HepG2 (cell line): ENCODE measurements around the gene ENTHD1. TPM values are rescaled to one million over a fixed set of nuclear protein-coding genes. Genes with fewer than 3 reads are reported as not detected.

Experiments
- ATAC-seq: fragments of 200-7000 bp; cut with Tn5 transposase; 3 replicates; pipeline ENCODE4 v1.9.1; 2020; ENCODE audit warnings: mild to moderate bottlenecking, moderate library complexity
- BruUV-seq: library from RNA; stranded (reverse); fragments of 400-500 nt; replicated peaks from 2 replicates; lab custom pipeline; 2021; lab: Mats Ljungman, UMichigan
- CTCF ChIA-PET: fragments of 300-600 bp; formaldehyde crosslinking; extraction: SDS; loops from one replicate; lab custom pipeline; 2021; ENCODE audit warnings: low total read pairs, inconsistent platforms, low intra/inter-chr PET ratio; lab: Yijun Ruan, JAX
- POLR2A ChIA-PET: fragments of 350-600 bp; sonication (Branson Sonifier 250); formaldehyde crosslinking; loops from one replicate; lab custom pipeline; 2020; ENCODE audit warnings: antibody characterized with exemption, inconsistent platforms; lab: Yijun Ruan, JAX
- DNase-seq: peaks from one replicate; pipeline ENCODE4 v3.0.0-alpha.2; 2015; ENCODE audit warnings: low spot score
- FAIRE-seq: peaks from 3 replicates; lab custom pipeline; 2011; peaks lifted over from hg19 to GRCh38; lab: Jason Lieb, UNC
- H2AFZ ChIP-seq: one replicate; pipeline ENCODE4 v1.6.1; 2011; ENCODE audit warnings: low read length, inconsistent platforms
- H3K27ac ChIP-seq: fragments of 300-600 bp; 3 replicates; pipeline ENCODE4 v1.8.0; 2011; ENCODE audit warnings: mixed run types, mild to moderate bottlenecking, mixed read lengths, low read length, inconsistent platforms; ENCODE audit not compliant: insufficient read depth; ENCODE audit errors: extremely low read length
- H3K27me3 ChIP-seq, 2 experiments: fragments of 200-600 bp in 1 of 2; 2 replicates in 1 of 2; 3 replicates in 1 of 2; pipeline versions ENCODE4 v1.6.0 to v1.8.0; 2011; ENCODE audit warnings: low read length in 2 of 2, mild to moderate bottlenecking in 2 of 2, moderate library complexity in 2 of 2, inconsistent platforms in 1 of 2; ENCODE audit not compliant: insufficient read depth in 2 of 2, control insufficient read depth in 1 of 2
- H3K36me3 ChIP-seq, 2 experiments: fragments of 200-600 bp in 1 of 2; replicated peaks in 1 of 2; 2 replicates in 1 of 2; 3 replicates in 1 of 2; pipeline versions ENCODE4 v1.5.1 to v1.8.0; 2011; ENCODE audit warnings: low read length in 2 of 2, inconsistent platforms in 1 of 2; ENCODE audit not compliant: insufficient read depth in 2 of 2, control insufficient read depth in 1 of 2
- H3K4me1 ChIP-seq: 2 replicates; pipeline ENCODE4 v1.5.1; 2012; ENCODE audit warnings: low read length, inconsistent platforms; ENCODE audit not compliant: insufficient read depth
- H3K4me2 ChIP-seq: 2 replicates; pipeline ENCODE4 v1.6.0; 2011; ENCODE audit warnings: low read depth, low read length, inconsistent platforms
- H3K4me3 ChIP-seq, 3 experiments: fragments of 200-600 bp in 1 of 3; sonication (generic), shearing (Covaris generic) in 1 of 3; replicated peaks in 1 of 3; 2 replicates each; pipeline ENCODE4 v1.5.1; 2011 to 2016; ENCODE audit warnings: low read length in 3 of 3, inconsistent platforms in 2 of 3, low read depth in 2 of 3, mild to moderate bottlenecking in 2 of 3, control low read depth in 1 of 3, mixed read lengths in 1 of 3; ENCODE audit not compliant: insufficient read depth in 1 of 3
- H3K79me2 ChIP-seq: one replicate; pipeline ENCODE4 v1.6.1; 2011; ENCODE audit warnings: low read length, inconsistent platforms; ENCODE audit not compliant: insufficient read depth
- H3K9ac ChIP-seq: 2 replicates; pipeline ENCODE4 v1.6.0; 2011; ENCODE audit warnings: mild to moderate bottlenecking, low read depth, low read length, inconsistent platforms; ENCODE audit not compliant: insufficient read depth
- H3K9me3 ChIP-seq: 2 replicates; pipeline ENCODE4 v1.5.1; 2012; ENCODE audit warnings: mild to moderate bottlenecking, low read length
- H4K20me1 ChIP-seq: 2 replicates; pipeline ENCODE4 v1.6.0; 2011; ENCODE audit warnings: inconsistent platforms, mild to moderate bottlenecking, low read length, moderate library complexity; ENCODE audit not compliant: insufficient read depth
- HIVEP1 ChIP-seq: sonication (generic); formaldehyde crosslinking; IDR thresholded peaks from 2 replicates; pipeline ENCODE4 v1.4.0; 2020; ENCODE audit warnings: mild to moderate bottlenecking, missing genetic modification reagents
- IRF9 ChIP-seq: sonication (generic); formaldehyde crosslinking; IDR thresholded peaks from 2 replicates; pipeline ENCODE4 v1.8.0; 2022; ENCODE audit warnings: missing genetic modification reagents, mild to moderate bottlenecking, borderline replicate concordance
- IRX3 ChIP-seq: sonication (generic); formaldehyde crosslinking; IDR thresholded peaks from 2 replicates; pipeline ENCODE4 v1.8.1; 2023; ENCODE audit warnings: mild to moderate bottlenecking, low read depth, missing genetic modification reagents, borderline replicate concordance
- NCOR1 ChIP-seq: fragments of 200-600 bp; sonication (generic); IDR thresholded peaks from 2 replicates; pipeline ENCODE4 v1.7.0; 2017; ENCODE audit warnings: antibody characterized with exemption, low read length, borderline replicate concordance
- ZFY ChIP-seq: sonication (generic); formaldehyde crosslinking; IDR thresholded peaks from 2 replicates; pipeline ENCODE4 v1.4.0; 2020; ENCODE audit warnings: missing genetic modification reagents
- ZMYM3 ChIP-seq: sonication (generic); formaldehyde crosslinking; IDR thresholded peaks from 2 replicates; pipeline ENCODE4 v1.5.1; 2020; ENCODE audit warnings: mild to moderate bottlenecking, missing genetic modification reagents
- ZNF12 ChIP-seq: sonication (generic); formaldehyde crosslinking; IDR thresholded peaks from 2 replicates; pipeline ENCODE4 v1.5.0; 2020; ENCODE audit warnings: missing genetic modification reagents
- ZNF687 ChIP-seq: sonication (generic); formaldehyde crosslinking; IDR thresholded peaks from 2 replicates; pipeline ENCODE4 v1.5.1; 2020; ENCODE audit warnings: mild to moderate bottlenecking, missing genetic modification reagents, moderate library complexity
- ZNF704 ChIP-seq: sonication (generic); formaldehyde crosslinking; IDR thresholded peaks from 2 replicates; pipeline ENCODE4 v1.8.1; 2023; ENCODE audit warnings: mild to moderate bottlenecking, inconsistent platforms, moderate library complexity, missing genetic modification reagents, borderline replicate concordance
- ZNF710 ChIP-seq: sonication (generic); formaldehyde crosslinking; IDR thresholded peaks from 2 replicates; pipeline ENCODE4 v1.5.0; 2020; ENCODE audit warnings: mild to moderate bottlenecking, missing genetic modification reagents, borderline replicate concordance
- ZZZ3 ChIP-seq: sonication (generic); formaldehyde crosslinking; IDR thresholded peaks from 2 replicates; pipeline ENCODE4 v1.4.0; 2020; ENCODE audit warnings: missing genetic modification reagents, mild to moderate bottlenecking, borderline replicate concordance
- WGBS: methylation state at CpG from one replicate; pipeline ENCODE4 v1.1.6; 2017; ENCODE audit warnings: low lambda C conversion rate; 5-methylcytosine and 5-hydroxymethylcytosine counted together
- in situ Hi-C: cut with HindIII; loops from 2 replicates; pipeline ENCODE4 v1.10.0; 2017; ENCODE audit warnings: low pct_unique_long_range_greater_than_20kb; ENCODE audit not compliant: extremely low pct_ligation_motif_present
- intact Hi-C: fragments of 100-400 bp; cut with micrococcal nuclease; formaldehyde crosslinking; loops from one replicate; pipeline ENCODE4 v1.10.0; 2022; ENCODE audit not compliant: unreplicated experiment
- polyA plus RNA-seq, 8 experiments: library from polyadenylated mRNA; depleted of rRNA in 3 of 8; stranded (reverse) in 7 of 8; unstranded in 1 of 8; fragments of >200 nt; fragmentation: Illumina TruSeq in 4 of 8; extraction: Trizol in 4 of 8; gene quantifications; 2 replicates each; pipeline versions ENCODE4 v1.2.1 to v1.2.3, GENCODE V29; 2011 to 2016; ENCODE audit warnings: low read depth in 4 of 8, missing spikeins in 1 of 8, mixed read lengths in 1 of 8; ENCODE audit not compliant: insufficient read depth in 1 of 8
- total RNA-seq, 5 experiments: library from RNA; depleted of rRNA; stranded (reverse); fragments of >200 nt; fragmentation: Illumina TruSeq; extraction: Trizol; gene quantifications; 2 replicates each; pipeline ENCODE4 v1.2.3, GENCODE V29; 2016; ENCODE audit warnings: low read depth in 1 of 5
- TF ChIP-seq, protein P1 (sequence below): sonication (generic); formaldehyde crosslinking; IDR thresholded peaks from 2 replicates; pipeline ENCODE4 v1.5.0; 2020; ENCODE audit warnings: mild to moderate bottlenecking, low read depth, missing genetic modification reagents, borderline replicate concordance
- TF ChIP-seq, protein P2 (sequence below): sonication (generic); formaldehyde crosslinking; IDR thresholded peaks from 2 replicates; pipeline ENCODE4 v1.5.0; 2020; ENCODE audit warnings: missing genetic modification reagents

ENTHD1 gene
- total and polyA plus RNA-seq, 2 of the 13 experiments (the other 11 are each of a cell fraction or from before 2014, with no cell fraction given): not detected

GRCh38 chr22:39733191-39733590 is 160.4 kb downstream of the ENTHD1 start (continued):
- no peak for TF ChIP-seq ZNF12 (CRISPR knock-in tag)
- TF ChIP-seq ZFY (CRISPR knock-in tag): no peak
- TF ChIP-seq IRF9 (CRISPR knock-in tag): no peak
- TF ChIP-seq, protein P1, sequence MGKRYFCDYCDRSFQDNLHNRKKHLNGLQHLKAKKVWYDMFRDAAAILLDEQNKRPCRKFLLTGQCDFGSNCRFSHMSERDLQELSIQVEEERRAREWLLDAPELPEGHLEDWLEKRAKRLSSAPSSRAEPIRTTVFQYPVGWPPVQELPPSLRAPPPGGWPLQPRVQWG: no peak
- no peak for TF ChIP-seq ZZZ3 (CRISPR knock-in tag)

- no peaks in the 10 kb centered on the region for H3K9me3 ChIP-seq
- CTCF ChIA-PET: no interaction called here
- no peak overlapping the region for H3K4me2 ChIP-seq
- ATAC-seq (no peak), FAIRE-seq (no peak), DNase-seq (no peak)
- TF ChIP-seq ZNF710 (CRISPR knock-in tag) (no peak), HIVEP1 (CRISPR knock-in tag) (no peak), IRX3 (CRISPR knock-in tag) (no peak), ZMYM3 (CRISPR knock-in tag) (no peak), ZNF704 (no peak), ZNF687 (no peak), NCOR1 (no peak)
- TF ChIP-seq, protein P2, sequence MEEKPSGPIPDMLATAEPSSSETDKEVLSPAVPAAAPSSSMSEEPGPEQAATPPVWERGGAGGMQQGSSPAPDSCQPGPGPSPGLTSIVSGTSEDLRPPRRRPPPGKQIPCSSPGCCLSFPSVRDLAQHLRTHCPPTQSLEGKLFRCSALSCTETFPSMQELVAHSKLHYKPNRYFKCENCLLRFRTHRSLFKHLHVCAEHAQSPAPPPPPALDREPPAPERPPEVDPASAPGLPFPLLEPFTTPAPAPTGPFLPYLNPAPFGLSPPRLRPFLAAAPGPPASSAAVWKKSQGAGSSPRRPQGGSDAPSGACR (CRISPR knock-in tag): no peak
- no TSS peak for BruUV-seq
- no peaks in the 10 kb centered on the region for H4K20me1 ChIP-seq
- H3K4me3 ChIP-seq: no peak overlapping the region
- no peak overlapping the region for H2AFZ ChIP-seq
- in situ Hi-C loops: no loop called here
- POLR2A ChIA-PET: no interaction called here
- peaks cover 8 to 48% of the 10 kb centered on the region in 2 experiments; a peak in 4 of 5 replicates for H3K27me3 ChIP-seq
- intact Hi-C loops: no loop called here
- H3K79me2 ChIP-seq: no peaks in the 10 kb centered on the region
- 12% methylated on average over 8 of the region's 8 CpGs for WGBS
- no peaks in the 10 kb centered on the region for H3K36me3 ChIP-seq
- H3K4me1 ChIP-seq: no peaks in the 10 kb centered on the region
- H3K9ac ChIP-seq: no peak overlapping the region
- H3K27ac ChIP-seq: no peak overlapping the region
Observed at GRCh38 chr22:39732625-39733024, 160.9 kb downstream of the ENTHD1 start.
